Measurements from ENCODE around the gene FAM170B. TPM values are rescaled to one million over a fixed set of nuclear protein-coding genes. Genes with fewer than 3 reads are reported as not detected.

The FAM170B gene
- polyA plus RNA-seq, 3 donors, result not detected

DNA sequence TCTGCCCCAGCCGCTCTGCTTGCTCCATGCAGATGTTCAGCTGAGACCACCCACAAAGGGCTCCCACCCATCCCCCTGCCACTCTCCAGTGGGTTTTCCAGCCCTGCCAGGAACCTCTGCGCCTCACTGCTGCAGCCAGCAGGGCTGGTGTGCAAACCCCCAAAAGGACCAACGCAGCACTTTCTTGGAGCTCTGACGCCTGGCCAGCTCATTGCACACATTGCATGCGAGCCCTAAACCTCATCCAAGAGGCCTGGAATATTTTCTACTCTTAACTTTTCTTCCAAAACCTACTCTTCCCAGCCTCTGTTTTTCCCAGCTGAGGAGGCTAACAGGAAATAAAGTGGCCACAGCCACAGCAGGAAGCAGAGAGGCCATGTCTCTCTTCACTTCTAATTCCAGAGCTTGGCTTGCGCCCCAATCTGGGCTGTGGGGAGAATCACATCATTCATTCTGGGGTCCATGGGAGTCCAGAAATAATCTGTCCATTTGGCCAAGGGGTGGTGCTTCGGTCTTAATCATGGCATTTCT is 4.6 kb upstream of the FAM170B start:
- WGBS, 3 donors, result 61 to 74% (median 63%) methylated on average over 7 of the region's 7 CpGs
- no peak overlapping the region for H3K27ac ChIP-seq (ENCODE audit: low read depth, low read length)

DNA sequence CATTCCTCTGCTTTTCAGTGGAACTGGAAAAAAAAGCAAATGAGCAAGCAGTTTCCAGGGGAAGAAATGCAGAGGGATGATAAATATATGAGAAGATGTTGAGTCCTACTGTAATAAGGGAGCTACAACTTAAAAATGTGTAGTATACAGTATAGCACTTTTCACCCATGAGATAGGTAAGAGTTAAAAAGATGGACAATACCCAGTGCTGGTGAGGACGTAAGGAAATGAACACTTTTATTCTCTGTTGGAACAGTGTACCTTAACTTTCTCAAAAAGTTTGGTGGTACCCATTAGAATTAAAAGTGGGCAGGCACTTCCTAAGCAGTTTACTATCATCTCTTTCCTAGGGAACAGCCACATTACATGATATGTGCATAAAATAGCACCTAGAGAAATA is 2.7 kb upstream of the FAM170B start:
- 61 to 66% (median 61%) methylated on average over 1 of the region's 1 CpG for WGBS, 3 donors
- H3K27ac ChIP-seq (ENCODE audit: low read depth, low read length), result no peak overlapping the region

DNA sequence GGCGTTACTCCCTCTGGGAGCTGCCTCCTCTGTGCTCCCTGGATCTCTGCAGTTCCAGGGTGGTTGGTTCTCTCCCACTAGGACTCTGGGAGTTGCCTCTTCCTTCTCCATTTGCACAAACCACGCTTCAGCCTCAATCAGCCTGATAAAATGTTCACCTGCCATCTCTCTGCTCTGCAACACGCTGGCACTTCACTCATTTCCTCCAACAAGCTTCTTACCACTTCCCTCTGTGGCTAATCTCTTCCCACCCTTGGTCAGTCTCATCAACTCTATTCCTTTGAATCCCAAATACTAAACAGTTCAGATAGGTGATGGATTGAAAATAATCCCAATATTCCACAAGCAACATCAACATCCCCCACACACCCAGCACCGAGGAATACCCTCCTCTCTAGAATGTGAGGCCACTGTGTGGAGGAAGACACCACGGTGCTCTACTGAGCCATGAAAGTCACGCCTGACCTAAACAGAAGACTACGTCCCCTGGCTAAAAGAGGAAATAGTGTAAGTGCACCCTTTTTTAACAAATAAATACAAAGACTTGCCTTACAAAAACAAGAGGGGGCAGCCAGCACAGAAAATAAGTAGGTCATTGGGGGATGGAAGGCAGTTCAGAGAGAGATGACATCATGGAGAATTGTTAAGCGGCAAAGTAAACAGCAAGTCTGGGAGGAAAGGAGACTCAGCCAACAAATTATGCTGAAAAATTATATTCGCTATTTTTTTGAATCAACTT is 1.9 kb upstream of the FAM170B start:
- 43 to 58% (median 44%) methylated on average over 9 of the region's 9 CpGs for WGBS, 3 donors
- no peak overlapping the region for H3K27ac ChIP-seq (ENCODE audit: low read depth, low read length)

DNA sequence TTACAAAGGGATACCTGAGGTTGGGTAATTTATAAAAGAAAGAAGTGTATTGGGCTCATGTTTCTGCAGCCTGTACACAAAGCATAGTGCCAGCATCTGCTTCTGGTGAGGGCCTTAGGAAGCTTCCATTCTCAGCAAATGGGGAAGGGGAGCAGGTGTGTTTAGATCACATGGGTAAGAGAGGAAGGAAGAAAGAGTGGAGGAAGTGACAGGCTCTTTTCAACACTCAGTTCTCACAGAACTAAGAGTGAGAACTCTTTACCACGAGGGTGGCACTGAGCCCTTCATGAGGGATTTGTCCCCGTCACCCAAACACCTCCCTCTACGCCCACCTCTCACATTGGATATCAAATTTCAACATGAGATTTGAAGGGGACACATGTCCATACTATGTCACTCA is 506 bp upstream of the FAM170B start:
- H3K27ac ChIP-seq (ENCODE audit: low read depth, low read length), result no peak overlapping the region
- 52 to 76% (median 64%) methylated on average over 3 of the region's 3 CpGs for WGBS, 3 donors

DNA sequence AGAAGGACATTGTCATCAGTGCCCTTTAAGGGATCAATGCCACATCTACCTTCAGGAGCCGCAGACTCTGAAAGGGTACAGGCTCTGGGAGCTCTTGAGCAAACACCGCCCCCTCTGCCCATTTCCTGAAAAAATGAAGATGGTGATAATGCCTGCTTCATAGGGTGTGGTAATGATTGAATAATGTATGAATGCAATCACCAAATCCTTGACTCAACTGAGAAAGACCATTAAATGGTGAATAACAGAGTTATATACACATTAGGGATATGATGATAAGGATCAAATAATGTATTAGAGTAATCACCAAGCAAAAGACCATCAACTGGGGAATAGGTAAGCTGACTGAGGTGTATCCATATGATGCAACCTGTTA is 1.5 kb downstream of the FAM170B start:
- 81 to 96% (median 93%) methylated on average over 2 of the region's 2 CpGs for WGBS, 3 donors
- H3K27ac ChIP-seq (ENCODE audit: low read depth, low read length), result no peak overlapping the region

DNA sequence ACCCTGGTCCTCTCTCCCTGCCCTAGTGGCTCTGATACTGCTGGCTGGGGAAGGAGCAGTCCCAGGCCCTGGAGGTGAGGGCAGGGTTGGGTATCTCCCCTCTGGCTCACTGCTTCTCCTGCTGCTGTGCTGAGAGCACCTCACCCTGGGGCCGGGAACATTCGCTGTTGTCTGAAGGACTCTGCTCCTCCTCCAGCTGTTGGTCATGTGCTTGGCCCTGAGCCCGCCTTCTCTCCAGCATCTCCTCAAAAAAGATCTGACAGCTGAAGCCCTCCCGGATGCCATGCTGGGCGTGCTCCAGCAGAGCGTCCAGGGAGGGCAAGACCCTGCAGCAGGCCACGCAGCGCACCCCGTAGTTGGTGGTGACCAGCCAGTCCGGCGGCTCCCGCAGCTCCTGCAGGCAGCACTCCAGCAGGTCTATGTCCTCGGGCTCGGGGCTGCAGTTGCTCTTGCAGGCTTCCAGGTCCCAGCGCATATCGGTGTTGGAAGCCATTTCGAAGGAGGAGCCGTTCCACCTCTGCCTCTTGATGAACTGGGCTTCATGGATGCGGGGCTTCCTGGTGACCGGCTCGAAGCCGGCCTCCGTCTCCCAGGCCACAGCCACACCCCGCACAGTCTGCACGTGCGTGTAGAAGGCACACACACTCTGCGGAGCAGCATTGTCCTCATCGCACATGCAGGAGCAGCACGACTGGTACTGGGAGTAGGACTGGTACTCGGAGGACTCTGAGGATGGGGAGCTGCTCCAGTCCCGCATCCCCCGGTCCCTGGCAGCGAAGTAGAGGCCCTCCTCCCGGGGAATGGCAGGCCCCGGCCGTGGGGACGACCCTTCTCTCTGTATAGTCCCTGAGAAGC is 2.1 kb downstream of the FAM170B start:
- H3K27ac ChIP-seq (ENCODE audit: low read depth, low read length), result no peak overlapping the region
- 80 to 91% (median 89%) methylated on average over 37 of the region's 37 CpGs for WGBS, 3 donors

DNA sequence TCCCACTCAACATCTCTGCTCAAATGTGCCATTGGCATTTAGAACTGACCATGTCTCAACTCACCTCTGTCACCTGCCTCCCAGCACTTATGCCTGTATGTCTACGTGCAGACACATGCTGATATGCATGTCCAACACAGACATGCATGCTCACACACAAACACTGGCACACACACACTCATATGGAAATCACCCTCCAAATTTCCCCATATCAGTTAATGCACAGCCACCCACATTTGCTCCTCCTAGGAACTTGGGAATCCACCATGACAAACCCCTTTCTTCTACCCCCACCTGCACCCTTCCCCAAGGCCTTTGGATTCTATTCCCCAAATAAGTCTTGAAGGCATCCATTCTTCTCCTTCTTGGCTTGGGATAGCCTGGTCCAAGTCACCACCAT is 4.4 kb downstream of the FAM170B start:
- 85 to 94% (median 91%) methylated on average over 1 of the region's 1 CpG for whole genome bisulfite sequencing, 3 donors
- H3K27ac ChIP-seq (ENCODE audit: low read depth, low read length), result no peak overlapping the region

DNA sequence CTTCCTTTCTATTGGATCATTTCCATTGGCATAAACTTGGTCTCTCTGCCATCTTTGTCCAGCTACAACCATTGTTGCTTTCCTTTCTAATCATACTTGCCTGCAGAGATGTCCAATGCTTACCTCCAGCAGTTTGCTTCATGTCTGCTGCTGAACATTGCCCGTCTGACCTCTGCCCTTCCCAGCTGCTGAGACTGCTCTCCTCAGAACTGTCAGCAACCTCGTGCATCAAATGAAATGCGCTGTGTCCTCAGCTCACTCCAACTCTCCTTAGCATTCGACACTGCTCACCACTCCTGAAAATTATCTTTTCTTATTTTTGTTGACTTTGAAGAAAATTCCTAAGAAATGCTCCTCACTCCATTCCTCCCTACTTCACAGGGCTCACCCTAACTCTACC is 5.0 kb downstream of the FAM170B start:
- no peak overlapping the region for H3K27ac ChIP-seq (ENCODE audit: low read depth, low read length)
- 61 to 79% (median 76%) methylated on average over 4 of the region's 4 CpGs for WGBS, 3 donors

DNA sequence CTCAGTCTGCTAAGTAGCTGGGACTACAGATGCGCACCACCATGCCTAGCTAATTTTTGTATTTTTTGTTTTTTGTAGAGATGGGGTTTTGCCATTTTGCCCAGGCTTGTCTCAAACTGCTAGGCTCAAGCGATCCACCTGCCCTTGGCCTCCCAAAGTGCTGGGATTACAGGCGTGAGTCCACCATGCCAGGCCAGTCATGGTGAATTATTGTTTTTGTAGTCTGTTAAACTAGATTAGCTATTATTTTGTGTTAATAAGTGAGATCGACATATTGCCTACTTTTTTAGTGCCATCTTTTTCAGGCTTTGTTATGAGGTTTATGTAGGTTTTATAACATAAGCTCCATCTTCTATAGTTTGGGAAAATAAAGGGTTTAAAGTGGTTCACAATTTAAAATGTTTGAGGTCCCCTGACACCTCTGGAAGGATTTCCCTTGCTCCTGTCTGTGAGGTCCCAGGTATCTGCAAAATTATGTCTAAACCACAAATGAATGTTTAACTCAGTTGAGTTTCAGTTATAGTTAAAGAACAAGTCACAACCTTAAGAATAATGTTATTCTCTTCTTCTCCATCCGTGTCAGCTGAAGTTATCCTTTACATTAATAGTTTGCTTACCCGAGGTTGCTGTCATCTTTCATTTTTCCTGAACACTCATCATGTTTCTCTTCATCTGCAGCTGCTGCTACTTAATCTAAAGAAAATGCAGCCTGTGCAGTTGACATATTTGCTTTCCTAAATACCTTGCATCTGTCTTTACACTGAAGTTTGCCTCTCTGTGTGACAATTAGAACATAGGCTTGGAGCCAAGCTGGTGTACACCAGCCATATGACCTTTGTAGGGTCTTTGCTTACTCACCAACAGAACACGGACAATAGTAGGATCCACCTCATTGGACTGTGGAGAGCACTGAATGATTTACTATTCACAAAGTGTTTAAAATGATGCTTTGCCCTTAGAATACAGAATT is 9.6 kb downstream of the FAM170B start:
- H3K27ac ChIP-seq (ENCODE audit: low read depth, low read length), result no peak overlapping the region
- WGBS, 3 donors, result 79 to 90% (median 85%) methylated on average over 7 of the region's 7 CpGs

DNA sequence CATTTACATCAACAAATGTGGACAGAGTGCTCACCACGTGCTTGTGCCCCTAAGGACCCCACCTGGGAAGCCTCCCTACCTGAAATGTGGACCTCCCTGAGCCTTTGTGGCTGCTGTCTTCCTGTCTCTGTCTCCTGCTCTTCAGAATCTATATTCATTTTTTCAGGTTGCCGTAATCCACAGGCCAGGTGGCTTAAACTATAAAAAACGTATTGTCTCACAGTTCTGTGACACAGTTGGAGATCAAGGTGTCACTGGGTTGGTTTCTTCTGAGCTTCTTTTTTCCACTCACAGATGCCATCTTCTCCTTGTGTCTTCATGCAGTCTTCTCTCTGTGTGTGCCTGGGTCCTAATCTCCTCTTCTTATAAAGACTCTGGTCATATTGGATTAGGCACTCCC is 12.9 kb downstream of the FAM170B start:
- no peak overlapping the region for H3K27ac ChIP-seq (ENCODE audit: low read depth, low read length)
- WGBS, 3 donors, result 68 to 87% (median 85%) methylated on average over 3 of the region's 3 CpGs

DNA sequence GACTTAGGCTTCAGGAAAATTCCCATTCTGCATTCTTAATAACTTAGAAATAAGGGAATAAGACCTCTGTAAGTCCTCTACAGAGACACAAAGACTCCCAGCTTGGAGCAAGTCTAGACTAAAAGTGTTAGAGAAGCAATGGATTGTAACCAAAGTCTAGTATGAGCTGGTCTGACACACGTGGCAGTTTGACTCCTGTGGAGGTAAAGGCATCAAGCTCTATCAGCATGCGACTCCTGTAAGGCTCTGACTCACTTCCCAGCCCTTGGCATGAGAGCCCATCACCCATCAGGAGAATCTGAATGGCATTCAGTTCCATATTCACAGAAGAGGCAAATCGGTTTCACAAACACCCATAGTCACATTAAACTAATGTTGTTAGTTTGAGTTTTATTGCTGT is 14.1 kb downstream of the FAM170B start:
- 41 to 68% (median 66%) methylated on average over 3 of the region's 3 CpGs for WGBS, 3 donors
- H3K27ac ChIP-seq (ENCODE audit: low read depth, low read length), result no peak overlapping the region

DNA sequence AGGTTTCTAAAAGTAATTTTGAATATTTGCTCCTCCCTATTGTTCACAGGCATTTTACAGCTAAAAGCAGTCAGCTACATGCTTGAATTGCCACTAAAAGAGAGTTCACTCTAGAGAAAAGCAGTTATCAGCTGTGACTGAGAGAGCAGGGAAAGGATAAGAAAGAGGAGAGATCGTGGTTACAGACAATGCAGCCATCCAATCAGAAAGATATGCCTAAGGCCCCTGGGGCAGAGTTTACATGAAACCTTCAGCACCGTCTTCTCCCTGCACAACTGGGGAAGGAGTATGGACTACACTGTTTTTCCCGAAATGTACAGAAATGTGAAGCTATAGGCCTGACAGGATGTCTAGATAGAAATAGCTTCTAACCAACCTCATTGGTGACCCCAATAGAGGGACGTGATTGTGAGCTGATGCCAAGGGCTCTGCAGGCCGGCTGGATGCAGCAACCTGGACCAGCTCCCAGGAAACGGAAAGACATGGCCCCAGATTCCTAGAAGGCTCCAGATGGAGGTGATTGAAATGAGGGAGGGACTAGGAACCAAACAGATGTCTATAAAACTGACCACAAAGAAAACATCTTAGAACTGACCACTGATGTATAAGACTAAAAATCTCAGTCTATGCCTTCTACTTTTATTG is 15.3 kb downstream of the FAM170B start:
- WGBS, 3 donors, result 68 to 78% (median 76%) methylated on average over 6 of the region's 6 CpGs
- H3K27ac ChIP-seq (ENCODE audit: low read depth, low read length), result no peak overlapping the region

DNA sequence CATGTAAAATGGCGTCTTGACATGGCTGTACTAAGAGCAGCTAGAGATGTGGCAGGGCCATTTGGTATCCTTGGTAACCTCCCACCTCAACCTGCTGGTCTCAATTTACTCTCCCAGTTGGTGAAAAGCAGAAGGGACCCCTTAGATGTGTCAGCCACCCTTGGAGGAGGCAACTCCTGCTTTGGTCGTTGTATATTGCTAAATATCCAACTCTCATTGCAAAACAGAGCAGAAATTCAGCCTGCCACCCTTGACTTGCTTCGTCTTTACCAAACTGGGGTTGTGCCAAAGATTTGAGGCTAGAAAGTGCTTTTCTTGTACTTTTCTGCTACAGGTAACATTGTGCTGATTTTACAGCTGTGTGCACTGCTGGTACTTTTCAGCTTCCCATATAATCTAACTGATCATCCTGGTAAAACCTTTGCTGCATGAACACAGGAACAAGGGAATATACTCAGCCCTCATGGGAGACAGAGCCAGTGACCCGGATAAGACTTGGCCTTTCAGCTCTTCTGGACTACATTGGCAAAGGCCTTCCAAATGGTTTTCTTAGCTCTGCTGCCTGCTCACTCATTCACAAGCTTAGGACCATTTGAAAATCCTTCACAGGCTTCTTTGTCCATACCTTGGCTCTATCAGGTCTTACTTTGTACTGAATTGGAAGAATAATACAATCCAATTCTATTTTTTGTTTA is 16.3 kb downstream of the FAM170B start:
- whole genome bisulfite sequencing, 3 donors, result 58 to 77% (median 62%) methylated on average over 4 of the region's 4 CpGs
- H3K27ac ChIP-seq (ENCODE audit: low read depth, low read length), result no peak overlapping the region

DNA sequence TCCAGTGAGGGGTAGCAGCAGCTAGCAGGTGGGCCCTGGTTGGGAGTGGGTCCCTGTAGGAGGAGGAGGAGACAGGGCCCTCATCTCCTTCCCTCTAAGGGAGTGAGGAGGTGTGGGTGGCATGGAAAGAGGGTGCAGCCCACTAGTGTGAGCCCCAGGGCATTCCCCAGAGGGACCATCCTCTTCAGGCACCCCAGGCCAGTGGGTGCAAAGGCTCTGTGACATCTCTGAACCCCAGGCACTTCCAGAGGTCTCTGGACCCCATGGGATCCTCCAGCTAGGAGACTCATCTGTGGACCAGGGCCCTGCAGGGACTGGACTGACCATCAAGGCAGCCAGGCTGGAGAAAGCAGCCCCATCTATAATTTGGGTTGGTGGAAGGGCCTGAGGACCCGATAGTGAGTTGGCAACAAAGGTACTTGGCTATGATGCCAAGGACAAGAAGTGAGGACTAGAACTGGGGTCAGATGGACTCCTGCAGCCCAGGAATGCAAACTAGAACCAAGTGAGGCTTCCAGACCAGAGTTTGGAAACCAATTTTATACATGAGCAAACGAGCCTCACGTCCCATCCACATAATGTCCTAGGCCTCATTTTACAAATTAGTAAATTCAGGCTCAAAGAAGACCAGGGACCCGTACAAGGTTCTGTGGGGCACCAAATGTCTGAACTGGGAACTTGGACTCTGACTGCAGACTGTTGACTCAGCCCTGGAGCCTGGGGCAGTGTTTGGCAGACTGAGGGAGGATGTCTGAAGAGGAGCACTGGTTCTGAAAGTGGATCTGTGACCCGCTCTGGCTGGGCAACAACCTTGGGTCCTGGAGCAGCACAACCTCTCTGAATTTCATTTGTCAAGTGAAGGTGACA is 17.1 kb downstream of the FAM170B start:
- 81 to 93% (median 87%) methylated on average over 5 of the region's 5 CpGs for WGBS, 3 donors
- no peak overlapping the region for H3K27ac ChIP-seq (ENCODE audit: low read depth, low read length)

DNA sequence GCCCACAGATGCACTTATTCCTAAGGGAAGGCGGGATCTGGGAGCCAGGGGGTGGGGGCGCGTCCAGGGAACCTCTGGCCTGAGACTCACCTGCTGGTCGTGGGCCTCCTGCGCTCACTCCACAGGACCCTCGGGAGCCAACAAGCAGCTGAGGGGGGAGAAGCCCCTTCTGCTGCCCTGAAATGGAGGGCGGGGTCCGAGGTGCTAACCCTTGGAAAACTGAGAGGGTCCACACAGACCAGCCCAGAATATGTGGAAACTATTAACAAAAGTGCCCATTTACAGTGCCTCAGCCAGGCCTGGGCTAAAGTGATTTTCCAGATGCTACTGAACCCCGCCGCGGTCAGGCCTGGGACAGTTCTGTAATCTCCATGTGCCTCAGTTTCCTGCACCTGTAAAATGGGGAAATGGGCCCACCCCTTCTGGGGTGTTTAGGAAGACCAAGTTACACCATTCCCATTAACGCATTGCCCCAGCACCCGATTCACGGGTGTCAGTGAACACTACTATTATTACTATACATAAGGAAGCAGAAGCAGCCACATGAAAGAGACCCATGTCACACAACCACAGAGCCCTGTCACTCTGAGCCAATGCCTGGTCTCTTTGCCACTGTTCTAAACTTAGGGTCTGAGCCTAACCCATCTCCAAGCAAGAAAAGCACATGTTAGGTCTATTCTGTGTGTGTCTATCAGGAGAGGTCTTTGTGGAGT is 17.9 kb downstream of the FAM170B start:
- WGBS, 3 donors, result 72 to 79% (median 74%) methylated on average over 14 of the region's 14 CpGs
- H3K27ac ChIP-seq (ENCODE audit: low read depth, low read length), result no peak overlapping the region
